ENCODE data around the gene CAMTA1.

The CAMTA1 gene

DNA sequence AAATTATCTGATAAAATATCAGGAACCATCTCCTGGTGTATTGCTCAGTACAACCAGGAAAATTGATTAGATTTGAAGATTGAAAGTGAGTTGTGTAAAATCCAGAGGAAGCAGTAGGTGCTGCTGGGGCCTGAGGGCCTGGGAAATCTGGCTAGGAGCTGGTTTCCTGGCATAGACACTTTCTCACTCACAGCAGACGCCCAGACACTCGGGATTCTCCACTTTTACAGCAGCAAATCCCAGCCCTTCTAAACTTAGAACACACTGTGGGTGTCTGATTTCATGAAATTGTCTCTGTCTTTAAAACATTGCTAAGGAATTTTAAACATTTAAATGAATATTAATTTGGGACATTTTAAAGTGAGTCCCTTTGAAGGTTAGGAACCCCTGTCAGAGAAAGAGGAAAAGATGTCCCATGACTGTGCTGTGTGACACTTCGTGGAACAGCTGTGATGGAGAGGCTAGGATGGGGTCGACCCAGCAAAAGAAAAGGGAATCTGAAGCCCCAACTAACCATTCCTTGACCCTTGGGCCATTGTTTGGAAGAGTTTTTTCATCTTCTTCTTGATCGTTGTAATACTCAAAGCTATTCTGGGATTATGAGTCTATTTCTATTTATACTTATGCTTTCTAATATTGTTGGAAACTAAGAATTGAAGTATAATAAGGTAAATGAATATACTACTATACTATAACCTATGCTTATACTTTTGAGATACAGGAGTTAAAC lies 936.9 kb downstream of the CAMTA1 start:
- CTCF ChIA-PET, result interaction anchor here (0.6 to 1.6 kb wide), 5 partner anchors 11 to 171 kb away, joined by 3 read pairs; no protein-coding TSS in a partner anchor
- Histone ChIP-seq H3K36me3 (ENCODE audit: control insufficient read depth in 2 of 2, insufficient read depth in 1 of 2, low read length in 2 of 2) (no peaks in the 10 kb centered on the region), H3K4me3 (ENCODE audit: low read depth, low read length) (no peak overlapping the region), H3K4me1 (ENCODE audit: control insufficient read depth, insufficient read depth, low read length) (no peaks in the 10 kb centered on the region), H3K9me3 (ENCODE audit: control insufficient read depth, insufficient read depth, low read depth, low read length) (no peaks in the 10 kb centered on the region), H3K27ac (ENCODE audit: extremely low read depth, low read depth, low read length) (no peak overlapping the region)
- TF ChIP-seq ZFP3 (tag by site-specific recombination; IDR thresholded peaks at IDR 0.05; ENCODE audit: low read depth), result no peak
- no peak for TF ChIP-seq ZNF133 (tag by site-specific recombination; IDR thresholded peaks at IDR 0.05)
- TF ChIP-seq MEIS1 (CRISPR knock-in tag; IDR thresholded peaks at IDR 0.05; ENCODE audit: borderline replicate concordance), result no peak
- TF ChIP-seq, protein P1, sequence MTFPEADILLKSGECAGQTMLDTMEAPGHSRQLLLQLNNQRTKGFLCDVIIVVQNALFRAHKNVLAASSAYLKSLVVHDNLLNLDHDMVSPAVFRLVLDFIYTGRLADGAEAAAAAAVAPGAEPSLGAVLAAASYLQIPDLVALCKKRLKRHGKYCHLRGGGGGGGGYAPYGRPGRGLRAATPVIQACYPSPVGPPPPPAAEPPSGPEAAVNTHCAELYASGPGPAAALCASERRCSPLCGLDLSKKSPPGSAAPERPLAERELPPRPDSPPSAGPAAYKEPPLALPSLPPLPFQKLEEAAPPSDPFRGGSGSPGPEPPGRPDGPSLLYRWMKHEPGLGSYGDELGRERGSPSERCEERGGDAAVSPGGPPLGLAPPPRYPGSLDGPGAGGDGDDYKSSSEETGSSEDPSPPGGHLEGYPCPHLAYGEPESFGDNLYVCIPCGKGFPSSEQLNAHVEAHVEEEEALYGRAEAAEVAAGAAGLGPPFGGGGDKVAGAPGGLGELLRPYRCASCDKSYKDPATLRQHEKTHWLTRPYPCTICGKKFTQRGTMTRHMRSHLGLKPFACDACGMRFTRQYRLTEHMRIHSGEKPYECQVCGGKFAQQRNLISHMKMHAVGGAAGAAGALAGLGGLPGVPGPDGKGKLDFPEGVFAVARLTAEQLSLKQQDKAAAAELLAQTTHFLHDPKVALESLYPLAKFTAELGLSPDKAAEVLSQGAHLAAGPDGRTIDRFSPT (tag by site-specific recombination; IDR thresholded peaks at IDR 0.05), result no peak
- no peak for TF ChIP-seq ZNF707 (tag by site-specific recombination; IDR thresholded peaks at IDR 0.05)
- TF ChIP-seq, protein P2, sequence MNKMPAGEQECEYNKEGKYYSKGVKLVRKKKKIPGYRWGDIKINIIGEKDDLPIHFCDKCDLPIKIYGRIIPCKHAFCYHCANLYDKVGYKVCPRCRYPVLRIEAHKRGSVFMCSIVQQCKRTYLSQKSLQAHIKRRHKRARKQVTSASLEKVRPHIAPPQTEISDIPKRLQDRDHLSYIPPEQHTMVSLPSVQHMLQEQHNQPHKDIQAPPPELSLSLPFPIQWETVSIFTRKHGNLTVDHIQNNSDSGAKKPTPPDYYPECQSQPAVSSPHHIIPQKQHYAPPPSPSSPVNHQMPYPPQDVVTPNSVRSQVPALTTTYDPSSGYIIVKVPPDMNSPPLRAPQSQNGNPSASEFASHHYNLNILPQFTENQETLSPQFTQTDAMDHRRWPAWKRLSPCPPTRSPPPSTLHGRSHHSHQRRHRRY (tag by site-specific recombination; IDR thresholded peaks at IDR 0.05), result no peak
- no peak for TF ChIP-seq ZNF366 (tag by site-specific recombination; conservative IDR thresholded peaks at IDR 0.05)
- TF ChIP-seq ZNF354C (tag by site-specific recombination; IDR thresholded peaks at IDR 0.05; ENCODE audit: borderline replicate concordance, low read depth), result no peak
- no peak for TF ChIP-seq ZNF837 (tag by site-specific recombination; IDR thresholded peaks at IDR 0.05)
- no peak for TF ChIP-seq ZNF660 (tag by site-specific recombination; IDR thresholded peaks at IDR 0.05)
- no peak for TF ChIP-seq ZNF792 (tag by site-specific recombination; IDR thresholded peaks at IDR 0.05)
- no peak for TF ChIP-seq ZXDB (tag by site-specific recombination; IDR thresholded peaks at IDR 0.05)
- no peak for TF ChIP-seq KLF16 (tag by site-specific recombination; IDR thresholded peaks at IDR 0.05)
- POLR2A ChIA-PET, result interaction anchor here (1.2 to 1.7 kb wide), 2 partner anchors 17 to 18 kb away, joined by 4 to 5 read pairs; no protein-coding TSS in a partner anchor

DNA sequence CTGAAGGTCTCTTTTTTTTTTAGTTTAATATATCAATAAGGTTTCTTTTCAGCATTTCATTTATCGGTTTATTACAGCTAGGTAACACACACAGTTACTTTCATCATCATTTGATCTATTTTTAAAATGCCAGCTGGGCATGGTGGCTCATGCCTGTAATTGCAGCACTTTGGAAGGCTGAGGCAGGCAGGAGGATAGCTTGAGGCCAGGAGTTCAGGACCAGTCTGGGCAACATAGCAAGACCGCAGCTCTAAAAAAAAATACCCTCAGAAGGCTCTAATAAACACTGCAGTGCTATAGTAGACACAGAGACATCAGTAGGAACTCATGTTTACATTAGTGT lies 937.4 kb downstream of the CAMTA1 start:
- ChIA-PET CTCF (interaction anchor here (0.6 to 1.6 kb wide), 6 partner anchors 12 to 170 kb away, joined by 3 read pairs; no protein-coding TSS in a partner anchor), POLR2A (interaction anchor here (1.2 kb wide), 1 partner anchor 18 kb away, joined by 4 read pairs; no protein-coding TSS in a partner anchor)
- H3K4me3 ChIP-seq (ENCODE audit: low read depth, low read length), result no peak overlapping the region
- no peaks in the 10 kb centered on the region for H3K36me3 ChIP-seq (ENCODE audit: control insufficient read depth in 2 of 2, insufficient read depth in 1 of 2, low read length in 2 of 2)
- no peak overlapping the region for H3K27ac ChIP-seq (ENCODE audit: extremely low read depth, low read depth, low read length)
- no peaks in the 10 kb centered on the region for H3K4me1 ChIP-seq (ENCODE audit: control insufficient read depth, insufficient read depth, low read length)
- no peaks in the 10 kb centered on the region for H3K9me3 ChIP-seq (ENCODE audit: control insufficient read depth, insufficient read depth, low read depth, low read length)
- TF ChIP-seq ZNF791 (tag by site-specific recombination; IDR thresholded peaks at IDR 0.05), result no peak
- TF ChIP-seq ZNF792 (tag by site-specific recombination; IDR thresholded peaks at IDR 0.05), result no peak
- TF ChIP-seq ZNF2 (tag by site-specific recombination; IDR thresholded peaks at IDR 0.05), result no peak
- no peak for TF ChIP-seq HOXD13 (CRISPR knock-in tag; IDR thresholded peaks at IDR 0.05; ENCODE audit: borderline replicate concordance)
- TF ChIP-seq GFI1B (tag by site-specific recombination; IDR thresholded peaks at IDR 0.05), result no peak
- TF ChIP-seq ZNF776 (tag by site-specific recombination; IDR thresholded peaks at IDR 0.05; ENCODE audit: borderline replicate concordance), result no peak

DNA sequence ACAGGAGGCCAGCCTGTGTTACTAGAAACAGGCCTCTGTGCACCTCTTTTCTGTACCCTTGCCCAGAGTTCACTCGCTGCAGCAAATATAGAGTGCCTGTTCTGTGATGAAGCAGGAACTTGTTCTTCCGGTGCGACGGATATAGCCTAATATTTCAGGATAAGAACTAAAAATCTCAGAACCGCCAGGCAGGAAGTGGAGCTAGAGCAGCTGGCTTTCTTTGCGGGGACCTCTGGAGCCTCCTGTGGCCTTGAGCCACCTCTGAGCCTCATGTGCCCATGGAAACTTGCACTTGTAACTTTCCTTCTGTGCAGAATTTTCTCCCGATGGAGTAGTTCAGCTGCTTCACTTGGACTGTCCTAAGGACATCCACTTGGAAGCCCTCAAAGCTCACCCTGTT lies 941.4 kb downstream of the CAMTA1 start:
- no peaks in the 10 kb centered on the region for H3K36me3 ChIP-seq (ENCODE audit: control insufficient read depth in 2 of 2, insufficient read depth in 1 of 2, low read length in 2 of 2)
- POLR2A ChIA-PET, result interaction anchor here (0.5 kb wide), 1 partner anchor 57 kb away, joined by 3 read pairs; the partner anchor contains the start of gene PER3
- CTCF ChIA-PET, result interaction anchor here (0.8 to 1.7 kb wide), 3 partner anchors 13 to 59 kb away, joined by 3 to 8 read pairs (median 4); no protein-coding TSS in a partner anchor
- H3K4me1 ChIP-seq (ENCODE audit: control insufficient read depth, insufficient read depth, low read length), result no peaks in the 10 kb centered on the region
- no peaks in the 10 kb centered on the region for H3K9me3 ChIP-seq (ENCODE audit: control insufficient read depth, insufficient read depth, low read depth, low read length)
- H3K4me3 ChIP-seq (ENCODE audit: low read depth, low read length), result no peak overlapping the region
- no peak overlapping the region for H3K27ac ChIP-seq (ENCODE audit: extremely low read depth, low read depth, low read length)
- TF ChIP-seq ZNF341 (tag by site-specific recombination; IDR thresholded peaks at IDR 0.05; ENCODE audit: low read depth) (no peak), RBAK (tag by site-specific recombination; IDR thresholded peaks at IDR 0.05) (no peak), ZNF776 (tag by site-specific recombination; IDR thresholded peaks at IDR 0.05; ENCODE audit: borderline replicate concordance) (no peak)

Measured in HEK293 (cell line).